ENCODE data around the gene SLC13A4.
"Not testable (repeated sequence)": the region's sequence is repeated elsewhere in the genome, so short reads cannot be mapped to it uniquely, and the experiment has no call there.

The SLC13A4 gene

GRCh38 chr7:135737306-135737647 is 9.3 kb upstream of the SLC13A4 start:
- not testable (repeated sequence) for H3K27ac ChIP-seq (ENCODE audit: low read depth in 2 of 2, low read length in 2 of 2); H3K4me3 ChIP-seq (ENCODE audit: low read length in 2 of 2); H3K27me3 ChIP-seq (ENCODE audit: control insufficient read depth in 2 of 2, insufficient read depth in 2 of 2, low read length in 2 of 2); H3K9me3 ChIP-seq (ENCODE audit: control insufficient read depth in 2 of 2, low read length in 2 of 2); H3K36me3 ChIP-seq (ENCODE audit: control insufficient read depth in 2 of 2, insufficient read depth in 2 of 2, low read length in 2 of 2); H3K4me1 ChIP-seq (ENCODE audit: control insufficient read depth in 2 of 2, insufficient read depth in 2 of 2, low read length in 2 of 2); H3K9ac ChIP-seq (ENCODE audit: low read depth in 1 of 2, low read length in 2 of 2)

GRCh38 chr7:135736586-135737305 is 8.8 kb upstream of the SLC13A4 start:
- Histone ChIP-seq H3K4me1 (ENCODE audit: control insufficient read depth in 2 of 2, insufficient read depth in 2 of 2, low read length in 2 of 2) (no peaks in the 10 kb centered on the region), H3K27me3 (ENCODE audit: control insufficient read depth in 2 of 2, insufficient read depth in 2 of 2, low read length in 2 of 2) (no peaks in the 10 kb centered on the region), H3K27ac (ENCODE audit: low read depth in 2 of 2, low read length in 2 of 2) (no peak overlapping the region), H3K9me3 (ENCODE audit: control insufficient read depth in 2 of 2, low read length in 2 of 2) (no peaks in the 10 kb centered on the region), H3K9ac (ENCODE audit: low read depth in 1 of 2, low read length in 2 of 2) (no peak overlapping the region), H3K4me3 (ENCODE audit: low read length in 2 of 2) (no peak overlapping the region), H3K36me3 (ENCODE audit: control insufficient read depth in 2 of 2, insufficient read depth in 2 of 2, low read length in 2 of 2) (no peaks in the 10 kb centered on the region)

GRCh38 chr7:135734343-135734689 is 6.3 kb upstream of the SLC13A4 start:
- Histone ChIP-seq H3K9ac (ENCODE audit: low read depth in 1 of 2, low read length in 2 of 2) (no peak overlapping the region), H3K36me3 (ENCODE audit: control insufficient read depth in 2 of 2, insufficient read depth in 2 of 2, low read length in 2 of 2) (no peaks in the 10 kb centered on the region), H3K9me3 (ENCODE audit: control insufficient read depth in 2 of 2, low read length in 2 of 2) (no peaks in the 10 kb centered on the region), H3K27me3 (ENCODE audit: control insufficient read depth in 2 of 2, insufficient read depth in 2 of 2, low read length in 2 of 2) (no peaks in the 10 kb centered on the region), H3K4me3 (ENCODE audit: low read length in 2 of 2) (no peak overlapping the region), H3K27ac (ENCODE audit: low read depth in 2 of 2, low read length in 2 of 2) (no peak overlapping the region), H3K4me1 (ENCODE audit: control insufficient read depth in 2 of 2, insufficient read depth in 2 of 2, low read length in 2 of 2) (no peaks in the 10 kb centered on the region)

- H3K27ac ChIP-seq (ENCODE audit: low read depth in 2 of 2, low read length in 2 of 2) = no peak overlapping the region
- no peaks in the 10 kb centered on the region for H3K4me1 ChIP-seq (ENCODE audit: control insufficient read depth in 2 of 2, insufficient read depth in 2 of 2, low read length in 2 of 2)
- no peaks in the 10 kb centered on the region for H3K36me3 ChIP-seq (ENCODE audit: control insufficient read depth in 2 of 2, insufficient read depth in 2 of 2, low read length in 2 of 2)
- H3K27me3 ChIP-seq (ENCODE audit: control insufficient read depth in 2 of 2, insufficient read depth in 2 of 2, low read length in 2 of 2) = no peaks in the 10 kb centered on the region
- no peaks in the 10 kb centered on the region for H3K9me3 ChIP-seq (ENCODE audit: control insufficient read depth in 2 of 2, low read length in 2 of 2)
- H3K4me3 ChIP-seq (ENCODE audit: low read length in 2 of 2) = no peak overlapping the region
- H3K9ac ChIP-seq (ENCODE audit: low read depth in 1 of 2, low read length in 2 of 2) = no peak overlapping the region
Measured at GRCh38 chr7:135733603-135734342, 5.8 kb upstream of the SLC13A4 start.

GRCh38 chr7:135731131-135731530 is 3.1 kb upstream of the SLC13A4 start:
- Histone ChIP-seq H3K27me3 (ENCODE audit: control insufficient read depth in 2 of 2, insufficient read depth in 2 of 2, low read length in 2 of 2) (no peaks in the 10 kb centered on the region), H3K27ac (ENCODE audit: low read depth in 2 of 2, low read length in 2 of 2) (no peak overlapping the region), H3K4me3 (ENCODE audit: low read length in 2 of 2) (no peak overlapping the region), H3K36me3 (ENCODE audit: control insufficient read depth in 2 of 2, insufficient read depth in 2 of 2, low read length in 2 of 2) (no peaks in the 10 kb centered on the region), H3K9me3 (ENCODE audit: control insufficient read depth in 2 of 2, low read length in 2 of 2) (no peaks in the 10 kb centered on the region), H3K4me1 (ENCODE audit: control insufficient read depth in 2 of 2, insufficient read depth in 2 of 2, low read length in 2 of 2) (no peaks in the 10 kb centered on the region), H3K9ac (ENCODE audit: low read depth in 1 of 2, low read length in 2 of 2) (no peak overlapping the region)

GRCh38 chr7:135729230-135729629 is 1.2 kb upstream of the SLC13A4 start:
- Histone ChIP-seq H3K4me1 (ENCODE audit: control insufficient read depth in 2 of 2, insufficient read depth in 2 of 2, low read length in 2 of 2) (no peaks in the 10 kb centered on the region), H3K36me3 (ENCODE audit: control insufficient read depth in 2 of 2, insufficient read depth in 2 of 2, low read length in 2 of 2) (no peaks in the 10 kb centered on the region), H3K9me3 (ENCODE audit: control insufficient read depth in 2 of 2, low read length in 2 of 2) (no peaks in the 10 kb centered on the region), H3K9ac (ENCODE audit: low read depth in 1 of 2, low read length in 2 of 2) (no peak overlapping the region), H3K27me3 (ENCODE audit: control insufficient read depth in 2 of 2, insufficient read depth in 2 of 2, low read length in 2 of 2) (no peaks in the 10 kb centered on the region), H3K27ac (ENCODE audit: low read depth in 2 of 2, low read length in 2 of 2) (no peak overlapping the region), H3K4me3 (ENCODE audit: low read length in 2 of 2) (no peak overlapping the region)

- H3K4me1 ChIP-seq (ENCODE audit: control insufficient read depth in 2 of 2, insufficient read depth in 2 of 2, low read length in 2 of 2) = no peaks in the 10 kb centered on the region
Measured at GRCh38 chr7:135726911-135727673, 894 bp downstream of the SLC13A4 start.

GRCh38 chr7:135726276-135726788 is 1.7 kb downstream of the SLC13A4 start:
- H3K27ac ChIP-seq (ENCODE audit: low read depth in 2 of 2, low read length in 2 of 2) = no peak overlapping the region
- H3K9me3 ChIP-seq (ENCODE audit: control insufficient read depth in 2 of 2, low read length in 2 of 2) = no peaks in the 10 kb centered on the region
- H3K27me3 ChIP-seq (ENCODE audit: control insufficient read depth in 2 of 2, insufficient read depth in 2 of 2, low read length in 2 of 2) = no peaks in the 10 kb centered on the region
- H3K4me3 ChIP-seq (ENCODE audit: low read length in 2 of 2) = no peak overlapping the region
- H3K9ac ChIP-seq (ENCODE audit: low read depth in 1 of 2, low read length in 2 of 2) = no peak overlapping the region
- H3K4me1 ChIP-seq (ENCODE audit: control insufficient read depth in 2 of 2, insufficient read depth in 2 of 2, low read length in 2 of 2) = no peaks in the 10 kb centered on the region
- H3K36me3 ChIP-seq (ENCODE audit: control insufficient read depth in 2 of 2, insufficient read depth in 2 of 2, low read length in 2 of 2) = no peaks in the 10 kb centered on the region

More at GRCh38 chr7:135726911-135727673, 894 bp downstream of the SLC13A4 start:
- no peaks in the 10 kb centered on the region for H3K27me3 ChIP-seq (ENCODE audit: control insufficient read depth in 2 of 2, insufficient read depth in 2 of 2, low read length in 2 of 2)
- H3K27ac ChIP-seq (ENCODE audit: low read depth in 2 of 2, low read length in 2 of 2) = no peak overlapping the region
- no peaks in the 10 kb centered on the region for H3K36me3 ChIP-seq (ENCODE audit: control insufficient read depth in 2 of 2, insufficient read depth in 2 of 2, low read length in 2 of 2)
- no peak overlapping the region for H3K4me3 ChIP-seq (ENCODE audit: low read length in 2 of 2)
- H3K9me3 ChIP-seq (ENCODE audit: control insufficient read depth in 2 of 2, low read length in 2 of 2) = no peaks in the 10 kb centered on the region
- H3K9ac ChIP-seq (ENCODE audit: low read depth in 1 of 2, low read length in 2 of 2) = no peak overlapping the region

GRCh38 chr7:135723411-135723810 is 4.6 kb downstream of the SLC13A4 start:
- H3K27ac ChIP-seq (ENCODE audit: low read depth in 2 of 2, low read length in 2 of 2) = no peak overlapping the region
- no peak overlapping the region for H3K4me3 ChIP-seq (ENCODE audit: low read length in 2 of 2)
- no peaks in the 10 kb centered on the region for H3K4me1 ChIP-seq (ENCODE audit: control insufficient read depth in 2 of 2, insufficient read depth in 2 of 2, low read length in 2 of 2)
- H3K36me3 ChIP-seq (ENCODE audit: control insufficient read depth in 2 of 2, insufficient read depth in 2 of 2, low read length in 2 of 2) = no peaks in the 10 kb centered on the region
- H3K27me3 ChIP-seq (ENCODE audit: control insufficient read depth in 2 of 2, insufficient read depth in 2 of 2, low read length in 2 of 2) = no peaks in the 10 kb centered on the region
- no peaks in the 10 kb centered on the region for H3K9me3 ChIP-seq (ENCODE audit: control insufficient read depth in 2 of 2, low read length in 2 of 2)
- no peak overlapping the region for H3K9ac ChIP-seq (ENCODE audit: low read depth in 1 of 2, low read length in 2 of 2)

GRCh38 chr7:135721198-135721820 is 6.7 kb downstream of the SLC13A4 start:
- H3K4me3 ChIP-seq (ENCODE audit: low read length in 2 of 2) = no peak overlapping the region
- H3K27me3 ChIP-seq (ENCODE audit: control insufficient read depth in 2 of 2, insufficient read depth in 2 of 2, low read length in 2 of 2) = no peaks in the 10 kb centered on the region
- no peak overlapping the region for H3K27ac ChIP-seq (ENCODE audit: low read depth in 2 of 2, low read length in 2 of 2)
- H3K4me1 ChIP-seq (ENCODE audit: control insufficient read depth in 2 of 2, insufficient read depth in 2 of 2, low read length in 2 of 2) = no peaks in the 10 kb centered on the region
- no peaks in the 10 kb centered on the region for H3K9me3 ChIP-seq (ENCODE audit: control insufficient read depth in 2 of 2, low read length in 2 of 2)
- no peaks in the 10 kb centered on the region for H3K36me3 ChIP-seq (ENCODE audit: control insufficient read depth in 2 of 2, insufficient read depth in 2 of 2, low read length in 2 of 2)
- no peak overlapping the region for H3K9ac ChIP-seq (ENCODE audit: low read depth in 1 of 2, low read length in 2 of 2)

Data from mucosa of rectum (tissue), 2 donors.